Measurements from ENCODE around the gene IL1RAPL2.
A peak's percentile ranks its signal among the peaks of the same experiment; 100 is the strongest.
"Not testable (repeated sequence)": the region's sequence is repeated elsewhere in the genome, so short reads cannot be mapped to it uniquely, and the experiment has no call there.

IL1RAPL2 gene

DNA sequence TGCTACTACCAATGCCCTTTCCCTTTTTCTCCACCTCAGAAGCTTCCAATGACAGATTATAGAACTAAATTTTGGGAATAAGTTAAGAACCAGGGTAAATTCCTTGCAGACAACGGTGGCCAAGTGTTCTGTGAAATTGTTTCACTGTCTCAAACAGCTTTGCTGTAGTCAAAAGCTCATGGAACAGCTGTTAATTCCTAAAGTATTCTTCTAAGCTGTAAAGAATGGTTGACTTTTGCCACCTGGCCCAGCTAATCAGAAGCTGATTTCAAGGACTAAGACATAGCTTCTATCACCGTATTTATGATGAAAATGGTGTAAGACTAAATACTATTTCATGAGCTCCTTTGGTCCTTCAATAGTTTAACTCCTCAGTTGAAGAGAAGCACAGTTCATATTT is 297.5 kb downstream of the IL1RAPL2 start:
- no peak for DNase-seq

DNA sequence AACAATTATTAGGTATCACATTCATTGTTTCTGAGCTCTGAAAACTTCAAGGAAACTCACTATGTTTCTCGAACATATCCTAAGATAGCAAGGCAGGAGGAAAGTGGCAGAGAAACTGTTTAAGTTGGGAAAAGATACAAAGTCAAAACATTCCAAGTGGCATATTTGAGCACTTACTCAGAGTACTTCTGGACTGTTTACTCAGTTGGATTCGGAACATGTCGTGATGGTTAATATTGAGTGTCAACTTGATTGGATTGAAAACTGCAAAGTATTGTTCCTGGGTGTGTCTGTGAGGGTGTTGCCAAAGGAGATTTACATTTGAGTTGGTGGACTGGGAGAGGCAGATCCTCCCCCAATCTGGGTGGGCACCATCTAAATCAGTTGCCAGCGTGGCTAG is 298.3 kb downstream of the IL1RAPL2 start:
- DNase-seq, result no peak

- DNase-seq, result no peak
These were observed 311.5 kb downstream of the IL1RAPL2 start for GRCh38 chrX:104877504-104877903.

DNA sequence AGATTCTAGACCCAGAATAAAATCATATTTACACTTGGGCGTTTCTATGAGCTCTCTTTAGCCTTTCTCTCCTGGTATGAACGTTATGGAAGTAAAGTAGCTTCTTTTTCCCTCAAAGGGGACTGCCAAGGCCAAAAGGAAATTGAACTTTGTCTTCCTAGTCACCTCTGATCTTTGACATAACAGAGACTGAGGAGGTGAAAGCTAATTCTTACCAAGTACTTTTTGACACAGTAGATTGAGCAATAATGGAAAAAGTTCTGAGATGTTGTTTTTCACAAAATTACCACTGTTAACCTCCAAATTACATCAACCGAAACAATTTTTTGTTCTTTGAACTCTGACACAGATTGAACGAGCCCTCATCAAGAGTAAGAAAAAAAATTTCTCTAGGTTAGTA is 336.1 kb downstream of the IL1RAPL2 start:
- no peak for DNase-seq

- not testable (repeated sequence) for DNase-seq
These were observed 343.7 kb downstream of the IL1RAPL2 start for GRCh38 chrX:104909694-104910093.

- DNase-seq, result no peak
These were observed 347.3 kb downstream of the IL1RAPL2 start for GRCh38 chrX:104913348-104913747.

DNA sequence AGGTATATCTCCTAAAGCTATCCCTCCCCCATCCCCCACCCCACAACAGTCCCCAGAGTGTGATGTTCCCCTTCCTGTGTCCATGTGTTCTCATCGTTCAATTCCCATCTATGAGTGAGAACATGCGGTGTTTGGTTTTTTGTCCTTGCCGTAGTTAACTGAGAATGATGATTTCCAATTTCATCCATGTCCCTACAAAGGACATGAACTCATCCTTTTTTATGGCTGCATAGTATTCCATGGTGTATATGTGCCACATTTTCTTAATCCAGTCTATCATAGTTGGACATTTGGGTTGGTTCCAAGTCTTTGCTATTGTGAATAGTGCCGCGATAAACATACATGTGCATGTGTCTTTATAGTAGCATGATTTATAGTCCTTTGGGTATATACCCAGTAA is 348.7 kb downstream of the IL1RAPL2 start:
- not testable (repeated sequence) for DNase-seq

- no peak for DNase-seq
These were observed 352.1 kb downstream of the IL1RAPL2 start for GRCh38 chrX:104918122-104918521.

DNA sequence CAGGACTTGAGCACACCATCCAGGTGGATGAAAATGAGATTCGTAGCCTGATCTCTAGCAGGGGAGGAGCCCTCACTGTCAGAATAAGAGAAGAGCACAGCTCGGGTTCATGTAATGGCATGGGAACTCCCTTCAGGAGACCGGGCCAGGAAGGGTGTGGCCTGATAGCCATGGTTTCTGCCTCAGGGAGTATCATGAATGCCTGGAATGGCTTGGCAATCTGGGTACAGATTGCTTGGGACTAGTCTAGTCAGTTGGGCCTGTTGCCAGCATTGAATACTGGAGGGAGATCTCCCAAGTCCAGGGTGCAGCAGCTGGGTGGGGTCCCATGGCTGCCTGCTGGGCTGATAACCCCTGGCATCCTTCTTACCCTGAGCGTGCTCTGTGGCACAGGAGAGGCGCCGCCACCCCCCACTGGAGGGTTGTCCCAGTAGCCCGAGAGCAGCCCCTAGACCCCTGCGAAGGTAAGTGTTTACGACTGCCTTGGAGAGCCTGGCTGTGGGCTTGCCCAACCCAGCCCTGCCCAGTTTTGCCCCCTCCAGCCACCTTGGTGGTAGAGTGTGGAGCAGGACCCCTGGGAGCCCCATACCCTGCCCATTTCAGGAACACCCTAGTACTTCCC is 355.7 kb downstream of the IL1RAPL2 start:
- no peak for DNase-seq

- peak; percentile 79 for DNase-seq
These were observed 356.2 kb downstream of the IL1RAPL2 start for GRCh38 chrX:104922206-104922621.

GRCh38 chrX:104929324-104929723 is 363.3 kb downstream of the IL1RAPL2 start:
- DNase-seq, result no peak

- DNase-seq, result no peak
These were observed 369.6 kb downstream of the IL1RAPL2 start for GRCh38 chrX:104935581-104935980.

GRCh38 chrX:104953251-104953650 is 387.3 kb downstream of the IL1RAPL2 start:
- no peak for DNase-seq

DNA sequence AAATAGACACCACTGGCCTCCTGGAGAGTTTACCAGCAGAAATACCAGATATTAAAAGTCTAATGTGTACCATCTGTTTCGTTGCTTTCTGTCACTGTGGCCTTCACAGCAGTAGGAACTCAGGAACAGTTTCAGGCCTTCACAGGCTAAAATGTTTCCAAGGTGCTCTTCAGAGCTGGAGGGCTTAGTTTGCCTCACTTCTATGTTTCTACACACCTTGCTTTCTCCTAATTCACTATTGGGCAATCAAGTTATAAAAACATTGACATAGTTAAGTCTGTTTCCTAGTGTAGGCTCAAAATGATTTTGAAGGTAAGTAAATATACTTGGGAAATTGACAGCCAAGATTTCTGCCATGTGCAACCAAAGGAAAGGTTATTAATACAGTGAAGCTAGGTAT is 395.9 kb downstream of the IL1RAPL2 start:
- no peak for DNase-seq

- no peak for DNase-seq
These were observed 402.2 kb downstream of the IL1RAPL2 start for GRCh38 chrX:104968241-104968640.

- no peak for DNase-seq
These were observed 406.7 kb downstream of the IL1RAPL2 start for GRCh38 chrX:104972737-104973136.

GRCh38 chrX:104987063-104987462 is 421.1 kb downstream of the IL1RAPL2 start:
- DNase-seq, result no peak

GRCh38 chrX:104988038-104988437 is 422.0 kb downstream of the IL1RAPL2 start:
- no peak for DNase-seq

GRCh38 chrX:104995546-104995945 is 429.5 kb downstream of the IL1RAPL2 start:
- DNase-seq, result no peak

DNA sequence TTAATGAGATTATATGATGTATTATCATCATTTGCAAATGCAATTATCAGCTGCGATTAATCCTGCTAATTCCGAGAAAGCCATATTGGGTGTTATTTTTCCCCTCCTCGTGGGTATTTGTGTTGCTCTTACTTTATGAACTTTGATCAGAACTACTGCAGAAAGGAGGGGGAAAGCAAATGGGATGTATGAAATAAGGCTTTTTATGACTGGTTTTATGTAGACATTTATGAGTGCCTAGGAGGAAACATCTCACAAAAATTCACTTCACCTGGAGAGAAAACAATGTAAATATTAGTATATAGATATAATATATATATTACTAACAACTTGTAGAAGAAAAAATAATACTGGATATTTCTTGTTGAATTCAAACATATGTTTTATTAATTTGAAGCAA is 440.1 kb downstream of the IL1RAPL2 start:
- no peak for DNase-seq

DNA sequence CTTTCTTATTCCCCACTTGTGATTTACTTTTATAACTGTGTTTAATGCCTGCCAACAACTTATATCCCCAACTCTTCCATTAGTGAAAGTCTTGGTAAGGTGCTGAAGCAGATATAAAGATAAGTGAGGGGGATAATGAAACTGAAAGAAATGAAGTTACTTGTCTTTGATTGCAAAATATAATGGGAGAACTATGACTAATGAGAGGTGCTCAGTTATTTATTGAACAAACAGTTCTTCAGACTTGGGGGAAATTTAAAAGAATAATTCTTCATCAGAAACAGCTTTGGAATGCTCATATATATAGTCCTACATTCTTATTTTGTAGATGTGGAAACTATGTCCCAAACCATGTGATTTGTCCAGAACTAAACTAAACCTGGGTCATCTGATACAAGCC is 441.0 kb downstream of the IL1RAPL2 start:
- DNase-seq, result no peak

GRCh38 chrX:105013719-105014118 is 447.7 kb downstream of the IL1RAPL2 start:
- DNase-seq, result no peak

GRCh38 chrX:105017641-105018040 is 451.6 kb downstream of the IL1RAPL2 start:
- no peak for DNase-seq

GRCh38 chrX:105018865-105019264 is 452.9 kb downstream of the IL1RAPL2 start:
- no peak for DNase-seq

GRCh38 chrX:105028962-105029361 is 463.0 kb downstream of the IL1RAPL2 start:
- DNase-seq, result not testable (repeated sequence)

All from activated CD8-positive, alpha-beta memory T cell treated with anti-CD3 and anti-CD28 coated beads for 24 hours (primary cell).